ENCODE results near the gene ATPAF2.
"Not testable (repeated sequence)": the region's sequence is repeated elsewhere in the genome, so short reads cannot be mapped to it uniquely, and the experiment has no call there.

Gene ATPAF2

DNA sequence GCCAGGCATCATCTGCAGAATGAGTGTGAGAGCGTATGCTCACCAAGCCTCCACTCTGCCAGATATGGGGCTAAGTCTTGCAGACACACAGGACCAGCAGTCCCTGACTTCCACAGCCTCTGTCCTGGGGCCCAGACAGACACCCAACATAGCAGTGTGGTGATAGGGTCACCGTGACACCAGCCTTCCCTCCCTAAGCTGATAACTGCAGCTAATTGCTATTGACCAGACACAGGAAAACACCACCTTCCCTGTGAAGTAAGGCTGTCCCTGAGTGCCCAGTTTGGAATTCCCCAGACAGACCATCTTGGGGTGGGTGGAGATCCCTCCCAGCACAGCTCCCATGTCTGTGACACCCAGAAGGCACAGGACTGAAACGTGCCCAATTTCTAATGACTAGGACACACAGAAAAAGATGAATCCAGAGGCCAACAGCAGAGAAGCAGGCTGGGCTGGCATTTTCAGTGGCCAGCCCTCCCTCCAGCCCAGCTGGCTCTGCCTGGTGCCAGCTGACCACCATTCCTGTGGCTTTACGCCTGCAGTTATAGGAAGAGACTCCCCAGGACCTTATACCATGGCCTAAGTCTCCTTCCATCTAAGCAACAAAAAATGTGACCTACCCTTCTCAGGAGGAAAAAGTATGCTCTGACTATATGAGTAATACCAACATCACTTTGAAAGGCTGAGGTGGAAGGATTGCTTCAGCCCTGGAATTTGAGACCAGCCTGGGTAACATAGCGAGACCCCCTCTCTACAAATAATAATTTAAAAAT, 30.3 kb downstream of the ATPAF2 start:
- no peak for DNase-seq

DNA sequence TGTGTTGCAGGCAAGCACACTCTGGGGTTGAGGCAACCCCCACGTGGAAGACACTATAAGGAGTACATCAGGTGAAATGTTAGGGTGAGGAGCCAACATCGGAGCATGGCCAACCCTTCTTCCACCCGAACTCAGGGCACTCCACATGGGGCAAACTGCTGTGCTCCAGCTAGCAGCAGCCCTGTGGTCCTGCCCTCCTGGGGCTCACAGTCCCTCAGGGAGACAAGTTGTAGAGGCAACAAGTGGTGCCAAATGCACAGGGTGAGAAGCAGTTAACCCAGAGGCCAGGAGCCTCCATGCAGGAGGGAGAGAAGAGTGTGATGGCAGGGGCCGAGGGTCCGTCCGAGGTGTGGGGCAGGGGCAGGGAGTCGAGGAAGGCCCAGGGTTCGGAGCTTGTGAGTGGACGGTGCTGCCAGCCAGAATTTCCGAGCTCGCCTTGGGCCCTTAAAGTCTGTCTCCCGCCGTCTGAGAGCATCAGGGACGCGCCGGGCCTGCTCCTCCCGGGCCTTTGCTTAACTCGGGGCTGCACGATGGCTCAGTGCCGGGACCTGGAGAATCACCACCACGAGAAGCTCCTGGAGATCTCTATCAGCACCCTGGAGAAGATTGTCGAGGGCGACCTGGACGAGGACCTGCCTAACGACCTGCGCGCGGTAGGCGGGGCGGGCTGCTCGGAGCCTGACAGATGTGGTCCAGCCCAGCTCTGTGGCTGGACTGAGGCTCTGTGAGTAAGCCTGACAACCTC, 32.3 kb downstream of the ATPAF2 start:
- DNase-seq, result no peak

DNA sequence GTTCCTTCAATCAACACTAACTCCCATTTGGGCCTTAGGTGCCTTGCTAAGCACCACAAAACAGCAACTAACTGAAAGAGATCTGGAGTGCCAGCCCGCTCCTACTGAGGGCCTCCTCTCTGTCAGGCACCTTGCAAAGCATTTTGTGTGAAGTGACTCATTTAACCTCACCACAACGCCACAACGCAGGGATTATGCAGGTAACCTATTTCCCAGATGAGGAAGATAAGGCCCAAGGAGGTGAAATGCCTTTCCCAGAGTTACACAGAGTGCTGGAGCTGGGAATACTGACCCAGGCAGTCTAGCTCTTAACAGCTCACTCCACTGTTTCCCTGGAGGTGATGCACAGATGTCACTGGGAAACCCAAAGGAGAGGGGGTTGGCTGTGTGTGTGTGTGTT, 33.5 kb downstream of the ATPAF2 start:
- no peak for DNase-seq

DNA sequence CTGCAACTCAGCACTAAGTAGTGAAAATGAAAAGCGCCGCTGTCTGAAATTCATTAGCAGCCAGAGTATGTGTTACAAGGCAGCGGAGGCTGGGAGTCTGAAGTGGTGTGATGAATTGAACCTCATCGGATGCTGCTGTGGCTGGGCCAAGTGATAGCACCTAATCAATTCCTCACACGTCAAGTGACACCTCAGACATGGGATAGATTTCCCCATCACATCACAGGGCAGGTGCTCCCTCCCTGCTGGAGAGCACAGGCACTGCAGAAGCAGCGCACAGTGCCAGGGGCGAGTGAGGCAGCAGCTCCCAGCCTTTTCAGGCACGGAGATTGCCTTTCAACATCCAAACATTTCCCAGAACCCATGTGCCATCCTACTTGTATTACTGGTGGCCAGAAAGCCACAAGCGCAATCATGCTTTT, 34.1 kb downstream of the ATPAF2 start:
- DNase-seq, result no peak

DNA sequence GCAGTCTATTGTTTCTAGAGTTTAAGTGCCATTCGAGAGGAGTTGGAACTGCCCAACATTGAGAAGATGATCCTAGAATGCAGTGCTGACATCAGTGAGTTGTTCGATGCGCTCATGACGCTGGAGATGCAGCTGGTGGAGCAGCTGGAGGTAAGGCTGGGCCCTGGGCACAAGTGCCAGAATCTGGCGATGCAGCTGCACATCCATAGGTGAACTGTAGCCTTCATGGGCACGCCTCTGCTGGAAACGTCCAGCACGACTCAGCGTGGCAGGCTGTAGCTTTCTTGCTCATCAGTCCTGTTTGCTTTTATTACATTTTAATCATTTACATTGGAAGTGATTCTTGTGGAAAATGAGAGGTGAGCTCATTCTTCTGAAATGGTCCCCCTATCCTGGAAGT, 34.6 kb downstream of the ATPAF2 start:
- no peak for DNase-seq

DNA sequence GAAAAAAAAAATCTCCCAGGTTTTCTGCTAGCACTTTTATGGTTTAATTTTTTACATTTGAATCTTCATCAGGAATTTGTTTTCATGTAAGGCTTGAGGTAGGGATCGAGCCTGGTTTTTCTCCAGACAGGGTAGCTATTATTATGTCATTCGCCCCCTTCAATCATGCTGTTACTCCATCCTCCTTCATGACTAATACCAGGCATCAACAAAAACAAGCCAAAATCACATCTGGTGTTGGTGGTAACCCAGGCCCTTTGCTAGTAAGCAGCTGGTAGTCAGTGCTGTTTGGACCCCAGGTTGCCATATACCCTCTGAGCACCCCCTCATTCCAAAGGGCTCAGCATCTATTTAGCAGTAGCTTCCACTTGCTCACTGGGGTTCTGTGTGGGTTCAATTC, 36.8 kb downstream of the ATPAF2 start:
- no peak for DNase-seq

DNA sequence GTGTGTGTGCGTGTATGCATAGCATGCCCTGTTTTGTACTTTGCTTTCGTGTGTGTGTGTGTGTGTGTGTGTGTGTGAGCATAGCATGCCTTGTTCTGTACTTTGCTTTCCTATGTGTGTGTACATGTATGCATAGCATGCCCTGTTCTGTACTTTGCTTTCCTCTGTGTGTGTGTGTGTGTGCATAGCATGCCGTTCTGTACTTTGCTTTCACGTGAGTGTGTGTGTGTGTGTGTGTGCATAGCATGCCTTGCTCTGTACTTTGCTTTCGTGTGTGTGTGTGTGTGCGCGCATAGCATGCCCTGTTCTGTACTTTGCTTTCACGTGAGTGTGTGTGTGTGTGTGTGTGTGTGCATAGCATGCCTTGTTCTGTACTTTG, 38.9 kb downstream of the ATPAF2 start:
- DNase-seq, result no peak

DNA sequence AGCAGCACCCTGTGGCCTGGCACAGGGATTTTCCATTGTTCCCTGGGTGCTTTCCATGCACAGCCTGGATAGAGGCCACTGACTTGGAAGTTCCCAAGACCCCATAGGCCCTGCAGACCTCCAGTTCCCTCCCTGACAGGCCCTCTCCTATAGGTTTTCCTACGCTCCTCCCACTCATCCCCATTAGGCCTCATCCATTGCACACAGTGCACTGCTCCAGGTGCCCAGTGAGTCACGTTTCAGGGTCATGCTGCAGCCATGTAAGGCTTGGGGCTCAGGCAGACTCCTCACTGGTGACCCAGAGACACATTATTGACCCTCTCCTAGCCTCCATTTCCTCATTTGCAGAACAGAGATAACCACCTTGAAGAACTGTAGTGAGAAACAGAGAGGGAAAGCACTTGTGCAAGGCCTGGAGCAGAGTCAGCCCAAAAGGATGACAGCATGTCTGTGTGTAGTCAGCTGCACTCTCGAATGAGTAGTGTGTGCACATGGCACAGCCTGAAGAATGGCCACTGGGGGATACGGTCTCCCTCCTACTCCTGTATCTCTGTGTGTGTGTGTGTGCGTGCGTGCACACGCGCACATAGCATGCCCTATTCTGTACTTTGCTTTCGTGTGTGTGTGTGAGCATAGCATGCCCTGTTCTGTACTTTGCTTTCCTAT, 39.5 kb downstream of the ATPAF2 start:
- DNase-seq, result no peak

DNA sequence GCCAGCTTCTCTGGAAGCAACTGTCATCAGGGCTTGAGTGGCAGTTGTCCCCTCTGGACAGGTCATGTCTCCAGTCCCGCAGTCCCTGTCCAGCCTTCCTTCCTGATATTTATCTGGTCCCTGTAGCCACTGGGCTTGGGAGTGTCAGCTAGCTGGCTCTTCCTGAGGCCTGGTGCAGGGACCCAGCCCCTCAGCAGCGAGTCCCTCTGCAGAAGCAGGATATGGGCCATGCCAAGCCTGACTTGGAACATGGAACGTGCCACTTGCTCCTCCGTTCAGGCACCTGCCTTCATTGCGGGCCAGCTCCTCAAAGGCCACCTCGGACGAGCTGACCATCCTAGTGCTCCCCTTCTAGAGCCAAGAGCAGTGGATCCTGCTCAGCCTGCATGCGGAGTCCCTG, 40.0 kb downstream of the ATPAF2 start:
- DNase-seq, result no peak

DNA sequence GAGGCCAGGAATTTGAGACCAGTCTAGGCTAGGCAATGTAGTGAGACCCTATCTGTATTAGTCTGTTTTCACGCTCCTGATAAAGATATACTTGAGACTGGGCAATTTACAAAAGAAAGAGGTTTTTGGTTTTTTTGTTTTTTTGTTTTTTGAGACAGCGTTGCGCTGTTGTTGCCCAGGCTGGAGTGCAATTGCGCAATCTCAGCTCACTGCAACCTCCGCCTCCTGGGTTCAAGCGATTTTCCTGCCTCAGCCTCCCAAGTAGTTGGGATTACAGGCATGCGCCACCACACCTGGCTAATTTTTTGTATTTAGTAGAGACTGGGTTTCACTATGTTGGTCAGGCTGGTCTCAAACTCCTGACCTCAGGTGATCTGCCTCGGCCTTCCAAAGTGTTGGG, 43.1 kb downstream of the ATPAF2 start:
- DNase-seq, result not testable (repeated sequence)

DNA sequence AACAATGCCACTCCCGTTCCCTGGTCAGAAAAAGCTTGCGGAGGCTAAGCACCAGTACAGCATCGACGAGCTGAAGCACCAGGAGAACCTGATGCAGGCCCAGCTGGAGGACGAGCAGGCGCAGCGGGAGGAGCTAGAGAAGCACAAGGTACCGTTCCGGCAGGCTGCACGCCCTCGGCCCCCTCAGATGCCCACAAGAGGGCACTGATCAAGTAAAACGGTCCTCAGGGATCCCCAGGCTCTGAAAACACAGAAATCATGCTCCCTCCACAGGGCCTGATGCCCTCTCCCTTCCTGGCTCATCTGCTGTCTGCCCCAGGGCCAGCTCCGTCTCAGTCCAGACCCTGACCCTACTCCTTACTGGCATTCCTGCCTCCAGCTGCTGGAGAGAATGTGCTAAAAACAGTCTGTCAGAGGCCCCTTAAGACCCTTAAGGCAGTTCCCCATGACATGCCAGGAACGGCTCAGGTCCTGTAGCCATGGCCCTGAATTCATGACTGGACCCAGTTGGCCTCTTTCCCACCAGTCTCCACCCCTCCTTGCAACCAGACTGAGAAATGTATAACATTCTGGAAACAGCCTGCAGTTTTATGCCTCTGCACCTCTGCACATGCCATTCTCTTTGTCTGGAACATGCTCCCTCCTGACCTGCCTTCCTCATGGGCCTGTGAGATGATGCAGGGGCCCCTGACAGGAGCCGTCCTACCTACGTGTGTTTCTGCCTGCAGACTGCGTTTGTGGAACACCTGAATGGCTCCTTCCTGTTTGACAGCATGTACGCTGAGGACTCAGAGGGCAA, 44.5 kb downstream of the ATPAF2 start:
- DNase-seq, result peak; percentile 13 to 18

DNA sequence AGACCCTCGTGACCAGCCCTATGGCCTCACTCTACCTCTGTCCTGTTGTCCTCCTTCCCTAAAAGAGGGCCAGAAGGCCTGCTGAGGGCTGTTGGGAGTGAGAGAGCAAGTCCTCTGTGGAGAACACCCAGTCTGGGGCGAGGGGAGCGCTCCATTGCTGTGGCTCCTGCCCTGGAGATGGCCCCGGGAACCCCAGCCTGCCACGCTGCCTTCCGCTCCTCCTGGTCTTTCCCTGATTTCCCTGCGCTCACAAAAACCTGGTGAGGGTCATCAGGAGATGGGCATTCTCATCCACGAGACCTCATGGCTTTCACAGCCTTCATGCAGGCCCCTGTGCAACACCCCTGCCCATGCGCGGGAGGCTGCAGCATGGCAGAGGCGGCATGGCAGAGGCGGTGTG, 45.1 kb downstream of the ATPAF2 start:
- no peak for DNase-seq

DNA sequence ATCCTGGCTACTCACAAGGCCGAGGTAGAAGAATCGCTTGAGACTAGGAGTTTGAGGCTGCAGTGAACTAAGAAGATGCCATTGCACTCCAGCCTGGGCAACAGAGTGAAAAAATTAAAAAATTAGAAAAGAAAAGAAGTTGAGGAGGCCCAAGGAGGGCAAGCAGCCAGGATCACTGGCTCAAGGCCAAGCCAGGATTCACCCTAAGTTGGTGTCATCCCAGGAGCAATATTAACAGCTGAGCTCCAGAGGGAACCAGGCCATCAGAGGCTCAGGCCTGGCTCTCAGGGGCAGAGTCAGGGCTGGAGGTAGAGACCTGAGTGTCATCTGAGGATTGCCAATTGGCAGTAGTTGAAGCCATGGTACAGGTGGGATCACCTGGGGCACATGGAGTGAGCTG, 45.6 kb downstream of the ATPAF2 start:
- DNase-seq, result no peak

DNA sequence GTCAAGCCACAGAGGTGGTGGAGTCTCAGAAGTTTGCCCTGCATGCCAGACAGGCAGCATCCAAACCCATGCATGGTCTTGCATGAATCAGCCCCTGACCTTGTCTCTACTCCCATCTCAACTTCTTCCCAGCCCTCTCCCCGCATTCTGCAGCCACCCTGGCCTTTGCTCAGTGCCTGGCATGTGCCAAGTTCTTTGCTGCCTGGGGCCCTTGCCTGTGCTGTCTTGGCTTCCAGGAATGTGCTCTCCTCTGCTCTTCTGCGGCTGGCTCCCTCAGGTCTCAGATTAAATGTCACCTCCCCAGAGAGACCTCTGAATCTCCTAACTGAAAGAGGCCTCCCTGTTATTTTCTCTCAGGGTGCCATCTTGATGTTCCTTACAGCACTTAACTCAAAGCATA, 48.7 kb downstream of the ATPAF2 start:
- DNase-seq, result no peak

DNA sequence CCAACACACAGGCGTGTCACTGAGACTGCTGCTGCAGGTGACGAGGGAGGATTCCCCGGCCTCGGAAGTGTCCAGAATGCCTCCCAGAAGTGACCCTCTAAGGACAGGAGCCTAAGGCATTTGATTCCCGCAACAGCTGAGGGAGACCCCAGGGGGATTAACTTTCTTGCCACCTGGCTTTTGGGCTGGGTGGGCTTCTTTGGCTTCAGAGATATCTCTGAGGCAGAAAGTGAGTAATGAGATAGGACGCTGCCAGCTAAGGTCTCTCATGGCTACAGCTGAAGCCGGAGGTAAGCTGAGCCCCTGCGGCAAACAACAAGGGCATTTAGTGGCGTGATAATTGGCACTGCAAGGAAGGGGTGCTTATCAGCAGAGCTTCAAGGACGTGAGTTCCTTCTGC, 49.4 kb downstream of the ATPAF2 start:
- no peak for DNase-seq

DNA sequence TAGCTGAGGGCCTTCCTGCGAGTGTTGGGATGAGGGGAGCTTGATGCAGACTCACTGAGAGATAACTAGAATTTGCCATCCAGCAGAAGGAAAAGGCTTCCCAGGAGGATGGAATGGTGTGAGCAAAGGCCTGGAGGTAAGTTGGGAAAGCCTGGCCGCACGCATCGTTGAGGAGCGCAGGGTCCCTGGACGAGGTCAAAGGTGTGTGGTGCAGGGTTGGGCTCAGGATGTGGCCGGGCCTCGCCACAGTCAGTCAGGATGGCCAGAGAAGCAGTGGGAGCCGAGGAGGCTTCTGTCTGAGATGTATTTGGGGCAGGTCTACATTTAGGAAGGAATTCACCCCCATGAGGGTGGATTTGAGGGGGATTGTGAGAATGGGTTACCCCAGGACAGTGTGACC, 49.9 kb downstream of the ATPAF2 start:
- DNase-seq, result no peak

DNA sequence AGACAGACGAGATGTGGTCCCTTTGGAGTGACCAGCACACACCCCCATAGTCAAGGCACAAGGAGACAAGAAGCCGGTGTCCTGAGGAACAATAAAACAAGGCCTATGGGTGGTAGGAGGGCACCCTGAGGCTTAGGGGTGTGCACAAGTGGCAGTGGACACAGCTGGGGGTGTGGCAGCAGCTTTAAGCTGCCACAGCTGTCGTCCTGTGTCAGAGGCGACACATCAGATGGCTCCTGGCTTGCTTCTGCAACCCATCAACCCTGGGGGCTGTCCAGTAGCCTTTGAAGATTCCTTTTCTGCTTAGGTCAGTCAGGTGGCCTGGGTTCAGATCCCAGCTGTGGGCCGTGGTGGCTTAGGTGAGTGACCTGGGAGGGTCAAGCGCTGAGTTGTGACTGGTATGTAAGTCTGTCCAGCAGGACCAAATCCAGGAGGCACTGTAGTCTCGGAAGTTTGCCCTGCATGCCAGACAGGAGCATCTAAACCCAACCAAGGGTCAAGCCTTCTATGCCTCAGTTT, 50.5 kb downstream of the ATPAF2 start:
- DNase-seq, result no peak

DNA sequence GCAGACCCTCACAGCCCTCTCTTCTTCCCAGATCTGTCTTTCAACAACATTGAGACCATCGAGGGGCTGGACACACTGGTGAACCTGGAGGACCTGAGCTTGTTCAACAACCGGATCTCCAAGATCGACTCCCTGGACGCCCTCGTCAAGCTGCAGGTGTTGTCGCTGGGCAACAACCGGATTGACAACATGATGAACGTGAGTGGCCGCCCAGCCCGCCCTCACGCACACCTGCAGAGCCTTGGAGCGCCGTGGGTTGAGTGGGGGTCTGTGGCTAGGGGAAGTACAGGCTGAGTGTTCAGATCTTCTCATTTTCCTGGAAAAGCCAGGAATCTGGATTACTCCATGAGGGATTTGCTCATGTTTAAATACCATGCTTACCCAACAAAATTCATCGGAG, 51.1 kb downstream of the ATPAF2 start:
- no peak for DNase-seq

DNA sequence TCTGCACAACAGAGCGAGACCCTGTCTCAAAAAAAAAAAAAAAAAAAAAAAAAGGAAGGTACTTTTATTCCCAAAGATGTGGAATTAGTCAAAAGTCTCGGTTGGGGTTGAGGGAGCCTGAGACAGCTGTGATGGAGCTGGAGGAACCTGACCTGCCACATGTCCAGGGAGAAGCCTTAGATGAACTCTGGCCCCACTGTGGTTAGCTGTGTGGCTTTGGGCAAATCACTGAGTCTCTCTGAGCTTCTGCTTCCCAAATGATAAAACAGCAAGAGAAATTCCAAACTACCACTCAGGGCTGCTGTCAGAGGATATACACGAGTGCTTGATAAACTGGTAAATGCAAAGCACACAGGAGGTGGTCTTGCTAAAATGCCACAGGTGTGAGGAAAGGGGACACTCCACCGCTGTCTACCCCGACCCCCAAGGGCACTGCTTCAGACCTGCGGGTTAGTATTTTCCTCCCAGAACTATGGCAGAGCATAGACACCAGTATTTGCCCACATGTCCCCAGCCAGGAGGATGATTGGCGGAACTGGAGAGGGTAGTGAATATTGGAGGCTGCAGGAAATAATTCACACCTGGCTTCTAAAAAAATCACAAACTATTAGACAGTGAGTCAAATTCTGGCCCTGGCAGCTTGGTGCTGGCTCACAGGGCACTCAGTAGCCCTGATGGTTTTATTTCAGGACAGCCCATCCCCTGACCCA, 51.6 kb downstream of the ATPAF2 start:
- no peak for DNase-seq

DNA sequence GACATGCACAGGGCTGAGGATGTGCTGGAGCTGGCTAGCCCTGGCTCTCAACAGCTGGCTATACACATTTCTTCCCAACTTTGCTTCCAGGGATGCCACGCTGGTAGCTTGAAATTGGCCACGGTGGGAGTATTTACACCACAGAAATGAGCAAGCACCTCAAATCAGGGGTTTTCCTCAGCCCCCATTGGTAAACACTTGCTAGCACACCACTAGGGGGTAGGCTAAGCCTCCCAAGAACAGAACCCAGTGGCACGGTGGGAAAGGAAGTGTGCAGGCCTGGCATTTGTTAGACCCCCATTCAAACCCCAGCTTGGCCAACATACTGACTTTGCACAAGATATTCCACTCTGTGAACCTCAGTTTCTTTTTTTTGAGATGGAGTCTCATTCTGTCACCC, 53.4 kb downstream of the ATPAF2 start:
- DNase-seq, result no peak

DNA sequence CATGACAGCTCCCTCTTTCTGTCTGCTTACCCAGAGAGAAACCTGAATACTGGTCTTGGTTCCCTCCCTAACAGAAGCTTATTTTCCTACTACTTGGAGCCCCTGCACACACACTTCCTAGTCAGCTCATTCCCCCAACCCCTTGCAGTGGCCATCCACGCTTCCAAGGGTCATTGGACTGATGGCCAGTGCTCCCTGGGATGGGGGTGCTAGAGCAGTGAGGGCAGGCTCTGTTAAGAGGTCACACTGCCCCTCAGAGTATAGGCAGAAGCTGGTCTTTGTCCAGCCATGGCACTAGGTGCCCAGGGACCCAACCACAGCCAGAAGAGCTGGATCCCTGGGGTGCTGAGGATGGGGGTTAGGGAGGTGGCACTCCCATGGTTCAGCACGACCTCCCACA, 53.8 kb downstream of the ATPAF2 start:
- DNase-seq, result no peak

DNA sequence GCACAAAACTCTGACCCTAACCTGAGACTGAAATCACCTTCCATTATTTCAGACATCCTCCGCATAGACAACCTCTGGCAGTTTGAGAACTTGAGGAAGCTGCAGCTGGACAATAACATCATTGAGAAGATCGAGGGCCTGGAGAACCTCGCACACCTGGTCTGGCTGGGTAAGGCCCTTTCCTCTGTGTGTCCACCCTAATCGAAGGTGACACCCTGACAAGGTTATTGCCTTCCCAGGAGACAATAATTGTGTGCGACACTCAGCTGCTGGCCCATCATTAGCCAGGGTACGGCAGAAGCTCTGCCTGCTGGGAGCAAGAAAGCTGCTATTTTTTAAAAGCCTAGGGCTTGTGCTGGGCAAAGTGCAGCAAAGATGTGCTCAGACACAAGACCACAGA, 55.2 kb downstream of the ATPAF2 start:
- DNase-seq, result no peak
